Ovary (tissue), 10 donors: ENCODE results near the gene CLEC10A. TPM values are rescaled to one million over a fixed set of nuclear protein-coding genes. Genes with fewer than 3 reads are reported as not detected.
"Not testable (repeated sequence)": the region's sequence is repeated elsewhere in the genome, so short reads cannot be mapped to it uniquely, and the experiment has no call there.

Experiments used
- DNase-seq, 5 donors: peaks; one replicate each; pipeline ENCODE4 v3.0.0-alpha.2; 2019 to 2020
- H3K27ac ChIP-seq, 2 donors: fragments of 200-600 bp; one replicate each; pipeline versions ENCODE4 v1.5.1 to v1.8.0; 2019 to 2022
- H3K27me3 ChIP-seq: fragments of 200-600 bp; one replicate; pipeline ENCODE4 v1.8.0; 2022
- H3K36me3 ChIP-seq: fragments of 200-600 bp; sonication (generic); one replicate; pipeline ENCODE4 v1.5.1; 2019
- H3K4me1 ChIP-seq: one replicate; pipeline ENCODE4 v1.8.1; 2013; ENCODE audit warnings: mild to moderate bottlenecking, moderate library complexity; ENCODE audit not compliant: insufficient read depth
- H3K4me3 ChIP-seq: fragments of 200-600 bp; sonication (generic); one replicate; pipeline ENCODE4 v1.5.1; 2017
- H3K9me3 ChIP-seq, 2 donors: fragments of 200-600 bp in 1 of 2; sonication (generic) in 1 of 2; one replicate each; pipeline versions ENCODE4 v1.5.1 to v1.8.1; 2013 to 2019; ENCODE audit warnings: mild to moderate bottlenecking in 1 of 2, moderate library complexity in 1 of 2
- CTCF ChIP-seq, 3 donors: fragments of 450-650 bp in 2 of 3; fragments of 200-600 bp in 1 of 3; IDR thresholded peaks; one replicate each; pipeline versions ENCODE4 v1.5.1 to v1.8.0; 2016 to 2022; ENCODE audit warnings: antibody characterized with exemption in 3 of 3, mild to moderate bottlenecking in 1 of 3
- EP300 ChIP-seq: sonication (generic); formaldehyde crosslinking; IDR thresholded peaks from one replicate; pipeline ENCODE4 v1.6.1; 2017; ENCODE audit warnings: antibody characterized with exemption
- POLR2A ChIP-seq: fragments of 450-650 bp; IDR thresholded peaks from one replicate; pipeline ENCODE4 v1.6.1; 2017; ENCODE audit warnings: antibody characterized with exemption, mild to moderate bottlenecking, moderate library complexity
- WGBS, 3 donors: extraction: QIAGEN DNeasy Blood & Tissue Kit in 1 of 3; methylation state at CpG; one replicate each; pipeline versions ENCODE4 v1.1.5 to v1.1.7; 2013 to 2017; 5-methylcytosine and 5-hydroxymethylcytosine counted together
- intact Hi-C, 4 donors: fragments of 100-400 bp; cut with DNase I; formaldehyde crosslinking; loops; one replicate each; pipeline versions ENCODE4 v1.11.0 to v1.15.1; 2022 to 2023
- long read RNA-seq, 3 donors: library from polyadenylated mRNA in 2 of 3; unstranded in 2 of 3; transcript quantifications; one replicate each; pipeline ENCODE4 v2.0.0 and lab custom pipeline, GENCODE V29; 2021 to 2026
- polyA plus RNA-seq, 2 donors: library from polyadenylated mRNA; stranded (reverse); fragments of 200-250 nt in 1 of 2; fragments of 350-450 nt in 1 of 2; fragmentation: Illumina TruSeq in 1 of 2; extraction: RNeasy Lipid Tissue Mini Kit (QIAGEN cat#74804) in 1 of 2; gene quantifications; one replicate each; pipeline ENCODE4 v1.2.3, GENCODE V29; 2013 to 2014
- total RNA-seq, 7 donors: library from RNA; depleted of rRNA in 2 of 7; stranded (reverse); fragments of >200 nt in 2 of 7; fragmentation: NEBNext Ultra II Directional in 3 of 7; extraction: Animal tissue kit (Norgen Biotek cat#: 25700) in 3 of 7; gene quantifications; one replicate each; pipeline versions ENCODE4 v1.1.0 to v1.2.4, GENCODE V29; 2016 to 2023
- donor health status: DM: no; HTN: no; CAD: no; lungs with moderate emphysema.
- donor health status: DM: no; HTN: no; CAD: no.
- donor health status: Bipolar disorder and iron deficiency.
- donor health status: DM: yes; HTN: yes; CAD: no.
- donor health status: DM: no; HTN: no; CAD: no.
- donor health status: DM: yes; HTN: yes; CAD: no.

Gene CLEC10A
- total RNA-seq (1 to 10 TPM in 6 of 7 donors, under 1 TPM in 1; 0.98 to 2.9 (median 2.2) TPM), polyA plus RNA-seq (1 to 10 TPM; 3.5 to 9.4 TPM)
- long read RNA-seq, donor 1, partial matches to known transcripts, result 1 of 4 reads
- long read RNA-seq, donor 1, other reads (novel, unspliced or antisense), result 0 of 4 reads
- long read RNA-seq, donor 2, result 0 reads
- long read RNA-seq, donor 3, partial matches to known transcripts, result 0 of 1 reads
- long read RNA-seq, donor 3, other reads (novel, unspliced or antisense), result 1 of 1 reads

- no peak within 1 kb of the TSS for H3K4me3 ChIP-seq
Measured at GRCh38 chr17:7079581-7080455, at the start of gene CLEC10A. Gene CLEC10A (minus strand): TSS chr17:7080251. CDS start chr17:7078812, 1,439 bp downstream.

GRCh38 chr17:7129311-7129710 is 49.3 kb upstream of the CLEC10A start:
- intact Hi-C loops, result no loop called here
- WGBS, 3 donors, result 79 to 86% (median 84%) methylated on average over 8 of the region's 8 CpGs
- TF ChIP-seq EP300 (no peak), CTCF (IDR thresholded peaks at IDR 0.05) (no peak), POLR2A (no peak)

More at GRCh38 chr17:7079581-7080455, at the start of gene CLEC10A:
- H3K27ac ChIP-seq, result no peak within 1 kb of the TSS
- TF ChIP-seq EP300 (no peak), CTCF (IDR thresholded peaks at IDR 0.05) (no peak), POLR2A (no peak)
- H3K27me3 ChIP-seq, result no peaks in the 10 kb centered on the region
- no peaks in the 10 kb centered on the region for H3K9me3 ChIP-seq
- no peaks in the 10 kb centered on the region for H3K36me3 ChIP-seq
- WGBS, 3 donors, result 60 to 64% (median 62%) methylated on average over 15 of the region's 15 CpGs
- no peaks in the 10 kb centered on the region for H3K4me1 ChIP-seq
- intact Hi-C loops, result no loop called here
- DNase-seq, result no peak

GRCh38 chr17:7128160-7128559 is 48.1 kb upstream of the CLEC10A start:
- no peaks in the 10 kb centered on the region for H3K36me3 ChIP-seq
- no peak overlapping the region for H3K27ac ChIP-seq
- intact Hi-C loops, result no loop called here
- no peak overlapping the region for H3K4me3 ChIP-seq
- H3K27me3 ChIP-seq, result no peaks in the 10 kb centered on the region
- H3K9me3 ChIP-seq, result no peaks in the 10 kb centered on the region
- 34 to 60% (median 49%) methylated on average over 5 of the region's 5 CpGs for WGBS, 3 donors
- no peaks in the 10 kb centered on the region for H3K4me1 ChIP-seq
- TF ChIP-seq POLR2A (no peak), EP300 (no peak), CTCF (IDR thresholded peaks at IDR 0.05) (no peak)
- DNase-seq, result no peak

More at GRCh38 chr17:7129311-7129710, 49.3 kb upstream of the CLEC10A start:
- Histone ChIP-seq H3K4me1 (no peaks in the 10 kb centered on the region), H3K9me3 (no peaks in the 10 kb centered on the region), H3K27me3 (no peaks in the 10 kb centered on the region), H3K36me3 (no peaks in the 10 kb centered on the region), H3K27ac (no peak overlapping the region), H3K4me3 (no peak overlapping the region)
- DNase-seq, result no peak

- H3K27ac ChIP-seq, H3K4me1 ChIP-seq, H3K4me3 ChIP-seq, intact Hi-C loops, H3K27me3 ChIP-seq, H3K9me3 ChIP-seq, H3K36me3 ChIP-seq, DNase-seq: not testable (repeated sequence)
- WGBS, 3 donors, result 93 to 94% (median 94%) methylated on average over 5 of the region's 5 CpGs
Measured at GRCh38 chr17:7127501-7127900, 47.5 kb upstream of the CLEC10A start.

GRCh38 chr17:7126386-7126785 is 46.3 kb upstream of the CLEC10A start:
- DNase-seq, H3K4me3 ChIP-seq, H3K27ac ChIP-seq, H3K36me3 ChIP-seq, H3K9me3 ChIP-seq, H3K4me1 ChIP-seq, H3K27me3 ChIP-seq, intact Hi-C loops: not testable (repeated sequence)
- 61 to 74% (median 61%) methylated on average over 12 of the region's 12 CpGs for WGBS, 3 donors
